GM21723 (cell line): ENCODE results near the gene TRPC3.
"Not testable (repeated sequence)": the region's sequence is repeated elsewhere in the genome, so short reads cannot be mapped to it uniquely, and the experiment has no call there.

Experiments
- ATAC-seq: cut with Tn5 transposase; IDR thresholded peaks from one replicate; pipeline ENCODE4 v1.9.1; 2021; ENCODE audit warnings: mild to moderate bottlenecking, moderate library complexity; ENCODE audit not compliant: unreplicated experiment

TRPC3 gene

DNA sequence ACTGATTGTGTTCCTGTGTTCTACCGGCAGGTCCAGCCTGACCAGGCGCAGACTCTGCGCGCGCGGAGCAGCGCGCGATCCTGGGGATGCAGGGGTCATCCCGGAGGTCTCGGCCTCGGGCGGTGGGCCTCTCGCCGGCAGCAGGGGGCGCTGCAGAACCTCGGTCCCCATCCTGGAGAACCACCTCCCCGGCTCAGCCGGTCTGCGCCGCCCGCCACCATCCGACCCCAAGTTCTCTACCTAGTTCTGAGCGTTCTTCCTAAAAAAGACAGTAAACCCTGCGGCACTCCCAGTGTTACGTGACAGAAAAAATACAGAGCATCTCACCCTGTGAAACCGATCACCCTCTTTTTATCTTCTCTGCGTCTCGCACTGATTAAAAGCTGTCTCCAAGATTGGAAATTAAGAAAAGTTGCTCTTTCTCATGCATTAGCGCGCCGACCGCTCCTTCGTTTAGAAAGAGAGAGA is 1.6 kb downstream of the TRPC3 start:
- peak; percentile 87 for ATAC-seq

- no peak for ATAC-seq
Observed at GRCh38 chr4:121946644-121947043, 5.2 kb downstream of the TRPC3 start.

DNA sequence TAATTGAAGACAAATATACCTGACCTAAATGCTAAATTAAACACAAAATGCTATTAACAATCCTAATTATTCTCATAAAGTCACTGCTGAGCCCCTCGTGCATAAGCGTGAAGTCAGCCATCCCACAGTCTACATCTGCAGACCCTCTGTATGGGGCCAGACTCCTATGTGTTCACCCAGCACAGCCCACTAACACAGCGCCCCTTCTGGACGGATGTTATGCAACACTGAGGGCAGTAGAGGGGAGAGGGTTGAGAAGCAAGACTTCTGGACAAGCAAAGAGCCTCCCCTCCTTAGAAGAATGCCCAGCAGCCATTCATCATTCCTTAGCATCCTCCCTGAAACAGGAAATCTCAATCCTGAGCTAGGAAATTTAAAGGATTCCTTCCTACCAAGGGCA is 7.9 kb downstream of the TRPC3 start:
- no peak for ATAC-seq

DNA sequence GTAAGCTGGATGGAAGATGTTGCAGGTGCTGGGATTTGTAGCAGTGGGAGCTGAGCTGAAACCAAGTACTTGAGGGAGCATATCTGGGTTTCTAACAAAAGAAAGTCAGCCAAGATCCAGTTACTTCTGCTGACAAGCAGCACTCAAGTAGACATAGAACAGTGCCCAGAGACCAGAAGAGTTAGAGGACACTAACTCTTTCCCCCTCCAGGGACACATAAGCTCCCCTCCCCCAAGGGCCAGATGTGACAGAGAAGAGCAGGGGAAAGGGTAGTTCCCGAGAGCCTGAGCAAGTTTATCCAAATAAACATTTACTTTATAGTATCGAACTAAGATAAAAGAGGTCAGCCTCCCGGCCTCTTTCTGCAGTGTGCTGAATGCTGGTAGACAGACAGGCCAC is 12.2 kb downstream of the TRPC3 start:
- no peak for ATAC-seq

GRCh38 chr4:121938282-121939092 is 13.4 kb downstream of the TRPC3 start:
- ATAC-seq, result no peak

GRCh38 chr4:121936101-121936500 is 15.8 kb downstream of the TRPC3 start:
- no peak for ATAC-seq

DNA sequence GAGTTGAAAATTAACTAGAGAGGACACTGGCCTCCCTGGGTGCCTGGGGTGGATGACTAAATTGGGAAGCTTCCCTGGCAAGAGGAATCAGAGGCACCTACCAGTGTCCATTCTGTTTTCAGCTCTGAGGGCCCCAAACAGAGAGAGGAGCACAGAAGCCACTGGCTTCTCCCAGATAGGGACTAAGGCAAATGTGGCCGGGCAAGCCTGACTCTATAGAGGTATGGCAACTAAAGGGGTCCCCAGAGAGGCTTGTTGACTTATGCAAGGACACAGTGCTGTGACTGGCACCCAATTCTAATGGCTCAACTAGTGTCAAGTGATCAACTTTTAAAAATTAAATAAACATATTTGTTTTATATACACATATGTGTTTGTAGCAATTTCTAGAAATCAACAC is 17.2 kb downstream of the TRPC3 start:
- no peak for ATAC-seq

DNA sequence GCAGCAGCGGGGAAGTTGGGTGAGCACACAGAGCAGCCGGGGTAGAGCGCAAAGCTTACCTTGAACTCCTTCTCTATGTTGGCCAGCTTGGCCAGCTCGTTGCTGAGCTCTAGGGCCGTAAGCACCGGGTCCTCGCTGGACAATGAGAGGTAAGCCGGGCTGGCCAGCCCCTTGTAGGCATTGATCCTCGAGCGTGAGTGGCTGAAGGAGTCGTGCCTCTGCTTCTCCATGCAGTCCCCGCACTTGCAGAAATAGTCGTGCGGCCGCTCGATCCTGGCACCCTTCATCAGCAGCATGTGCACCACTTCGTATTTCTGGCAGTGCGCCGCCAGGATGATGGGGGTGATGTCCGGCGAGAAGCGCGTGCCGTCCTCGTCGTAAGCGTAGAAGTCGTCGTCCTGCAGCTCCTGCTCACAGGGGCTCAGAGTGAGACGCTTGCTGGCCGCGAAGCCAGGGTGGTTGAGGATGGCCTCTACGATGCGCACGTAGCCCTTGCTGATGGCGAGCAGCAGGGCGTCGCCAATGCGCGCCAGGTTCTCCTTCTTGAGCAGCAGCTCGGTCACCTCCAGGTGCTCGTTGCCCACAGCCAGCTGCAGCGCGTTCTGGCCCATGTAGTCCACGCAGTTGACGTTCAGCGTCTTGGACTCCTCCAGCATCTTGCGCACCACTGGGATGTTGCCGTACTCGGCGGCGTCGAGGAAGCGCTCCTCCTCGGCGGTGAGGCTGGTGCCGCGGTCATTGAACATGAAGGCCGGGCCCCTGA is 19.5 kb downstream of the TRPC3 start:
- no peak for ATAC-seq

DNA sequence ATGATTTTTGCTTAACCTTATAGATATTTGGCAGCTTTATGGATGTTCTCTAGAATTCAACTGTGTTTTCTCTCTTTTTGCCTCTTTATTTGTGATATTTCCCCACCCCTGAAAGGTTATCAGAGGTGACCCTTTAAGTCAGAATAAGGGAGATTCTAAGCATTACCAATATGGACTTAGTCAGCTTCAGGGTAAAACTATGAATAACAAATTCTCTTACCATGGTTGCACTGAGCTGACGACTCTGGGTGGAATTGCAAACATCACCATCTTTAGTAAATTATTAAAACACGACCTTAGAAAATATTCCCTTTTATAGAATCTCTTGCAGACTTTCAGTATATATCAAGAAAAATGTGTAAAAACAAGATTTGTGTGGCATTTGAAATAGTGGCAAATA is 21.6 kb downstream of the TRPC3 start:
- no peak for ATAC-seq

- no peak for ATAC-seq
Observed at GRCh38 chr4:121927948-121928347, 23.9 kb downstream of the TRPC3 start.

DNA sequence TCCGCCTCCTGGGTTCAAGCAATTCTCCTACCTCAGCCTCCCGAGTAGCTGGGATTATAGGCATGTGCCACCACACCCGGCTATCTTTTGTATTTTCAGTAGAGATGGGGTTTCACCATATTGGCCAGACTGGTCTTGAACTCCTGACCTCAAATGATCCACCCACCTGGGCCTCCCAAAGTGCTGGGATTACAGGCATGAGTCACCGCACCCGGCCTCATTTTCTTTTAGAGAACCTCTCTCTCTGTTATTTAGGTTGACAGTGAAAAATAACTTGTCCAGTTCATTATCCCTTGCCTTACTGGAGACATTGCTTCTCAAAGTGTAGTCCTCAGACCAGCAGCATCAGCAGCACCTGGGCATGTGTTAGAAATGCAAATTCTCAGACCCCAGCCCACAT is 25.4 kb downstream of the TRPC3 start:
- ATAC-seq, result not testable (repeated sequence)

GRCh38 chr4:121923306-121923705 is 28.6 kb downstream of the TRPC3 start:
- ATAC-seq, result no peak

- no peak for ATAC-seq
Observed at GRCh38 chr4:121913667-121914066, 38.2 kb downstream of the TRPC3 start.

DNA sequence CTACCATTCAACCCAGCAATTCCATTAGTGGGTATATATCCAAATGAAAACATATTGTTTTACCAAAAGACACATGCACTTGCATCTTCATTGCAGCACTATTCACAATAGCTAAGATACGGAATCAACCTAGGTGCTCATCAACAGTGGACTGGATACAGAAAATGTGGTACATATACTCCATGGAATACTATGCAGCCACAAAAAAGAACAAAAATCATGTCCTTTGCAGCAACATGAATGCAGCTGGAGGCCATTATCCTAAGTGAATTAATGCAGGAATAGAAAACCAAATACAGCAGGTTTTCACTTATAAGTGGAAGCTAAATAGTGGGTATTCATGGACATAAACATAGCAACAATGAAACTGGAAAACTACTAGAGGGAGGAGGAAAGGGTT is 43.5 kb downstream of the TRPC3 start:
- ATAC-seq, result no peak

DNA sequence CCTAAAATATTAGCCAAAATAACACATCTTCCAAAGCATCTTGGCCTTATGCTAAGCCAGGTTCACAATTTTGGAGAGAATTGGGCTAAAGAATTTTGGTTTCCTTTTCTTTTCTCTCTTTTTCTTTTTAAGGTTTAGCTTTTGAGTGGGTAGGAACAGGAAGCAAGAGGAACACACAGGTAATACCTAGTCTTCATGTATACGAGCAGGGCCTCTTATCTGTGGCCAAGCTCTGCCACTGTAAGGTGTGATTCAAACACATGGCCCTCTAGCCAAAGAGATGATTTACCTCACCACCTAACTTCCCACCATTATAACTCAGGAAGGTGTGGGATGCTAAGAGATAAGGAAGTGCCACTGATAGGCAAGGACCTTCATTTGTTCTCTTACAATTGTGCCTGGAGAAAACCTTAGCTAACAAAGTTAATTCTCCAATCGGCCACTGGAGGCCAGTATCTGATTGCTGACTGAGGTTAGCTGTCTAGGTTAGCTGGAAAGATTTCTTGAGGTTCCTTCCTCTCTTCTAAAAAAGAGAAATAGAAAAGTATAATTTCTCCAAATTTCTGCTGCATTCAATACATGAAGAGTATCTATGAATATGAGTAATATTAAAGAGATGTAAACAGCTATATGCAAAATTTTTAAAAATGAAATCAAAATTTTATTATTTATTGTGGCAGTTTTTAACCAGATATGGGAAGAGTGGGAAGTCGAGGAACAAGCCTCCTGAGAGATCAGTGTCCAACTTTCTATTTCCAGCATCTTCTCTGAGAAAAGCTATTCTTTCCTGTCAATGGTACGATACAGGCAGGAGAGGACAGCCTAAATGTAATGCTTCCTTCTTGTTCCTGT is 51.5 kb downstream of the TRPC3 start:
- ATAC-seq, result peak; percentile 95

GRCh38 chr4:121898150-121898549 is 53.7 kb downstream of the TRPC3 start:
- ATAC-seq, result peak; percentile 50

GRCh38 chr4:121888134-121888533 is 63.7 kb downstream of the TRPC3 start:
- no peak for ATAC-seq

GRCh38 chr4:121885115-121885514 is 66.7 kb downstream of the TRPC3 start:
- ATAC-seq, result no peak

DNA sequence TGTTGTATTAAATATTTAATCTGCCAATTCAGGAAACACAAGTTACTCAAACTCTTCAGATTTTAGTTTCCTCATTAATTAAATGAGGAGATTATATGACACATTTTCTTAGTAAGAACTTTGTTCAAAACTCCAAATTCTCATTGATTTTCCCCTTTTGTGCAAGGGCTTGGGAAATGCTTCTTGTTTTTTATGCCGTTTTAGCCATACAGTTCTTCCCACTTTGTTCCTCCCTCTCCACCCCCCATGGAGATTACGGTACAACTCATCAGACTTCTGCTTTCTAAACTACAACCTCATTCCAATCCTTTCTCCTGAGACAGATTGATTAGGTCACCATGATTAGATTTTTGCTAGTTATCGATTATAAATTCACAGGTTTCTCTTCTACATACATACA is 70.7 kb downstream of the TRPC3 start:
- no peak for ATAC-seq

- ATAC-seq, result no peak
Observed at GRCh38 chr4:121879135-121879534, 72.7 kb downstream of the TRPC3 start.

GRCh38 chr4:121877041-121877773 is 74.7 kb downstream of the TRPC3 start:
- no peak for ATAC-seq
